Peyer's patch (tissue), 4 donors: ENCODE data around the gene BLNK.

Source experiments
- CTCF ChIP-seq, 6 experiments: fragments of 450-650 bp in 4 of 6; fragments of 200-600 bp in 2 of 6; sonication (generic) in 1 of 6; IDR thresholded peaks; one replicate each; pipeline ENCODE4 v1.5.1; 2017 to 2019; ENCODE audit warnings: antibody characterized with exemption in 6 of 6, mild to moderate bottlenecking in 3 of 6, moderate library complexity in 1 of 6
- POLR2A ChIP-seq, 2 donors: fragments of 450-650 bp; IDR thresholded peaks; one replicate each; pipeline ENCODE4 v1.5.1; 2017; ENCODE audit warnings: antibody characterized with exemption in 2 of 2, mild to moderate bottlenecking in 2 of 2, moderate library complexity in 2 of 2

- TF ChIP-seq CTCF (IDR thresholded peaks at IDR 0.05) (no peak), POLR2A (IDR thresholded peaks at IDR 0.05) (no peak)
These were observed 5.5 kb upstream of the BLNK start for GRCh38 chr10:96276831-96277230.
